Endometrial microvascular endothelial cells (primary cell): ENCODE data around the gene UBR4. TPM values are rescaled to one million over a fixed set of nuclear protein-coding genes. Genes with fewer than 3 reads are reported as not detected.
"Not testable (repeated sequence)": the region's sequence is repeated elsewhere in the genome, so short reads cannot be mapped to it uniquely, and the experiment has no call there.

ENCODE experiments used
- in situ Hi-C: cut with HindIII; loops from 2 replicates; pipeline ENCODE4 v1.10.0; 2017; ENCODE audit warnings: low sequenced_read_pairs, low pct_unique_long_range_greater_than_20kb; ENCODE audit errors: inconsistent ontology term
- total RNA-seq: library from RNA; depleted of rRNA; stranded (reverse); fragments of >200 nt; gene quantifications from one replicate; pipeline ENCODE4 v1.2.3, GENCODE V29; 2015; ENCODE audit errors: inconsistent ontology term

The UBR4 gene
- total RNA-seq = 56.1 TPM

GRCh38 chr1:19209990-19210771 is at the start of gene UBR4:
UBR4 (minus strand) TSS chr1:19210266; CDS start chr1:19210248, 18 bp downstream.
- in situ Hi-C loops = no loop called here

GRCh38 chr1:19258353-19258752 is 48.3 kb upstream of the UBR4 start:
- in situ Hi-C loops = no loop called here

- in situ Hi-C loops = no loop called here
These were observed 47.3 kb upstream of the UBR4 start for GRCh38 chr1:19257178-19257914.

- in situ Hi-C loops = not testable (repeated sequence)
These were observed 46.2 kb upstream of the UBR4 start for GRCh38 chr1:19256301-19256700.

GRCh38 chr1:19255288-19255687 is 45.2 kb upstream of the UBR4 start:
- in situ Hi-C loops = no loop called here

GRCh38 chr1:19254416-19254815 is 44.4 kb upstream of the UBR4 start:
- in situ Hi-C loops = no loop called here

- in situ Hi-C loops = no loop called here
These were observed 41.5 kb upstream of the UBR4 start, which contains the start of the genes EMC1 and MRTO4 for GRCh38 chr1:19251305-19252196. EMC1 (minus strand) TSS chr1:19251524; CDS start chr1:19251509, 15 bp downstream. MRTO4 (plus strand) TSS chr1:19251805; CDS start chr1:19251836, 31 bp downstream.

- in situ Hi-C loops = no loop called here
These were observed 40.7 kb upstream of the UBR4 start for GRCh38 chr1:19250629-19251304.

GRCh38 chr1:19240673-19241538 is 30.8 kb upstream of the UBR4 start:
- in situ Hi-C loops = no loop called here

- in situ Hi-C loops = no loop called here
These were observed 29.8 kb upstream of the UBR4 start for GRCh38 chr1:19239876-19240275.

- in situ Hi-C loops = no loop called here
These were observed 24.2 kb upstream of the UBR4 start for GRCh38 chr1:19234224-19234623.

- in situ Hi-C loops = no loop called here
These were observed 22.4 kb upstream of the UBR4 start for GRCh38 chr1:19232524-19232846.

GRCh38 chr1:19231736-19232523 is 21.9 kb upstream of the UBR4 start:
- in situ Hi-C loops = not testable (repeated sequence)

GRCh38 chr1:19229828-19230325 is 19.8 kb upstream of the UBR4 start:
- in situ Hi-C loops = no loop called here

GRCh38 chr1:19229229-19229628 is 19.2 kb upstream of the UBR4 start:
- in situ Hi-C loops = no loop called here

- in situ Hi-C loops = no loop called here
These were observed 13.1 kb upstream of the UBR4 start for GRCh38 chr1:19222979-19223824.
